Endodermal cell (in vitro differentiated cells): ENCODE results near the gene UTP15. TPM values are rescaled to one million over a fixed set of nuclear protein-coding genes. Genes with fewer than 3 reads are reported as not detected.

ENCODE experiments used
- DNase-seq: peaks from one replicate; pipeline ENCODE4 v3.0.0-alpha.2; 2017
- H3K27ac ChIP-seq: 2 replicates; pipeline ENCODE4 v1.5.1; 2013; ENCODE audit warnings: mild to moderate bottlenecking, low read depth, low read length, moderate library complexity
- H3K27me3 ChIP-seq: 2 replicates; pipeline ENCODE4 v1.6.1; 2013; ENCODE audit warnings: mild to moderate bottlenecking, low read length, moderate library complexity; ENCODE audit not compliant: insufficient read depth, control insufficient read depth, poor library complexity, severe bottlenecking
- H3K36me3 ChIP-seq: 2 replicates; pipeline ENCODE4 v1.7.0; 2013; ENCODE audit warnings: mild to moderate bottlenecking, low read length, moderate library complexity; ENCODE audit not compliant: control insufficient read depth, insufficient read depth
- H3K4me1 ChIP-seq: one replicate; pipeline ENCODE4 v1.7.0; 2013; ENCODE audit warnings: low read length; ENCODE audit not compliant: control insufficient read depth, insufficient read depth
- H3K4me3 ChIP-seq: 2 replicates; pipeline ENCODE4 v1.5.1; 2013; ENCODE audit warnings: mild to moderate bottlenecking, low read length, moderate library complexity
- H3K9ac ChIP-seq: 2 replicates; pipeline ENCODE4 v1.6.1; 2013; ENCODE audit warnings: mild to moderate bottlenecking, low read length, moderate library complexity; ENCODE audit not compliant: poor library complexity, severe bottlenecking; ENCODE audit errors: extremely low read depth
- H3K9me3 ChIP-seq: 2 replicates; pipeline ENCODE4 v1.6.1; 2013; ENCODE audit warnings: mild to moderate bottlenecking, low read length, moderate library complexity; ENCODE audit not compliant: control insufficient read depth
- H3K27ac Mint-ChIP-seq: 2 replicates; pipeline ENCODE4 v1.8.0; 2020; ENCODE audit warnings: mixed read lengths
- H3K27me3 Mint-ChIP-seq: 2 replicates; pipeline ENCODE4 v1.8.0; 2021; ENCODE audit warnings: mild to moderate bottlenecking, mixed read lengths; ENCODE audit not compliant: insufficient read depth
- H3K36me3 Mint-ChIP-seq: 2 replicates; pipeline ENCODE4 v1.8.0; 2020; ENCODE audit warnings: low read depth, mixed read lengths
- H3K4me1 Mint-ChIP-seq: 2 replicates; pipeline ENCODE4 v1.8.0; 2020; ENCODE audit warnings: mixed read lengths
- H3K4me3 Mint-ChIP-seq: 2 replicates; pipeline ENCODE4 v1.8.0; 2020; ENCODE audit warnings: mild to moderate bottlenecking, moderate library complexity, mixed read lengths
- H3K9me3 Mint-ChIP-seq: 2 replicates; pipeline ENCODE4 v1.8.0; 2020; ENCODE audit warnings: mild to moderate bottlenecking, mixed read lengths
- CTCF ChIP-seq: fragments of 200-600 bp; sonication (generic); conservative IDR thresholded peaks from 2 replicates; pipeline ENCODE4 v1.5.0; 2021; ENCODE audit warnings: antibody characterized with exemption, mild to moderate bottlenecking
- WGBS, 2 experiments: methylation state at CpG; one replicate each; pipeline versions ENCODE4 v1.1.5 to v1.1.7; 2013; ENCODE audit warnings: missing lambda C conversion rate in 2 of 2, mixed read lengths in 1 of 2; ENCODE audit not compliant: insufficient coverage in 1 of 2, insufficient read length in 1 of 2; 5-methylcytosine and 5-hydroxymethylcytosine counted together
- total RNA-seq, 2 donors: library from RNA; stranded (reverse); fragmentation: NEBNext Ultra II Directional in 1 of 2; extraction: Animal tissue kit (Norgen Biotek cat#: 25700) in 1 of 2; gene quantifications; 2 replicates in 1 of 2; 3 replicates in 1 of 2; pipeline ENCODE4 v1.2.1, GENCODE V29; 2021

Gene UTP15
- total RNA-seq, 2 donors from 2014 or later: 24.7 to 28.3 TPM

DNA sequence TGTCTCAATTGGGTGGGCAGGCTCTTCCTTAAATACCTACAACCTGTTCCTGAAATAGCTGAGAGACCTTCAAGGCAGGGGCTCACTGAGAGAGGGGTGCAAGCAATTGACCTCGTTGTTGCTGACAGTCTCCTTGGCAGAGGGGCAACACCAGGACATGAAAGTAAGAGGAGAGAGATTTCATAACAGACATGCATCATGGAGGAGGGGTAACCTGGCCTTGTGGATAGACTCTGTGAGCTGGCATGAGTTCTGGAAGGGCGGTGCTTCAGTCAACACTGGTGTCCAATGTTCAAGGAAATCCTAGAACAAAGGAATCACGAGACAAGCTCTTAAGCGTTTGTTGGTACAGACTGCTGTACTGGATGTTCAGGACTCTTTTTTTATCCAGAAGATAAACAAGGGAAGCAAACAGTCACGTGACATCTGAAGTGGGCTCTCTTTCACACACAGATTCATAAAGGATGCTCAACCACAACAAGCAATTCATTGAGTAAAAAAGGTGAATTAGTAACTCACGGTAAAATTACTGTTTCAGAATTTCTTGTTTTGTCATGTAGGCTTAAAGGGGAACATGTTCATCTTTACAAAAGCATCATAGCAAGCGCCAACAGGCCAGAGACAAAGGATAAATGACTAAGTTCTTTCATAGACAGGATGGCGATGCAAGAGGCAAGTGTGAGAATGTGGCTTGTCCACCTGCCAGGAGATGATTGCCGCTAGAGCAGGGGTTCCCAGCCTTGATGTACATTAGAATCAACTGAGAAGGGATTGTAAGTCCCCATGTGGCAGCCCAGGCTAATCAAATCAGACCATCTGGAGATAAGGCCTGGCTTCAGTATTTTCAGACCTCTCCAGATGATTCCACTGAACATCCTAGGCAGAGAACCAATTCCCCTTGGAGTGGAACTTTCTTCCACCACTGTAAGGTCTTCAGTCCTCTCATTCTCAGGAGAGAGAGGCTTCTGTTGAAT lies 20.8 kb upstream of the UTP15 start:
- H3K9ac ChIP-seq: no peak overlapping the region
- Mint-ChIP-seq H3K4me1 (no peaks in the 10 kb centered on the region), H3K4me3 (no peak overlapping the region), H3K27ac (no peak overlapping the region), H3K9me3 (no peaks in the 10 kb centered on the region), H3K27me3 (peaks cover 6% of the 10 kb centered on the region), H3K36me3 (no peaks in the 10 kb centered on the region)
- H3K27me3 ChIP-seq: no peaks in the 10 kb centered on the region
- no peak for TF ChIP-seq CTCF
- no peaks in the 10 kb centered on the region for H3K36me3 ChIP-seq
- H3K4me3 ChIP-seq: no peak overlapping the region
- DNase-seq: no peak
- no peaks in the 10 kb centered on the region for H3K9me3 ChIP-seq
- WGBS, 2 experiments: 93 to 95% methylated on average over 8 to 9 of the region's 9 CpGs
- no peaks in the 10 kb centered on the region for H3K4me1 ChIP-seq
- no peak overlapping the region for H3K27ac ChIP-seq

- Histone ChIP-seq H3K27me3 (no peaks in the 10 kb centered on the region), H3K9ac (no peak overlapping the region), H3K4me1 (no peaks in the 10 kb centered on the region), H3K27ac (no peak overlapping the region), H3K36me3 (no peaks in the 10 kb centered on the region), H3K9me3 (no peaks in the 10 kb centered on the region), H3K4me3 (no peak overlapping the region)
- WGBS, 2 experiments: 94% methylated on average over 1 of the region's 1 CpG; no CpG with 5 or more reads in 1 of the 2 experiments
- H3K27me3 Mint-ChIP-seq: peaks cover 9% of the 10 kb centered on the region
- no peak for DNase-seq
- H3K4me3 Mint-ChIP-seq: no peak overlapping the region
- H3K27ac Mint-ChIP-seq: no peak overlapping the region
- no peak for TF ChIP-seq CTCF
- H3K4me1 Mint-ChIP-seq: no peaks in the 10 kb centered on the region
- no peaks in the 10 kb centered on the region for H3K9me3 Mint-ChIP-seq
- no peaks in the 10 kb centered on the region for H3K36me3 Mint-ChIP-seq
Observed at GRCh38 chr5:73545403-73545779, 20.2 kb upstream of the UTP15 start.

GRCh38 chr5:73550016-73550415 lies 15.5 kb upstream of the UTP15 start:
- no peak for TF ChIP-seq CTCF
- no peaks in the 10 kb centered on the region for H3K9me3 Mint-ChIP-seq
- Histone ChIP-seq H3K4me1 (no peaks in the 10 kb centered on the region), H3K4me3 (no peak overlapping the region), H3K9ac (no peak overlapping the region), H3K36me3 (peaks cover 14% of the 10 kb centered on the region), H3K9me3 (no peaks in the 10 kb centered on the region), H3K27ac (no peak overlapping the region), H3K27me3 (no peaks in the 10 kb centered on the region)
- H3K4me3 Mint-ChIP-seq: no peak overlapping the region
- no peaks in the 10 kb centered on the region for H3K4me1 Mint-ChIP-seq
- peaks cover 2% of the 10 kb centered on the region for H3K36me3 Mint-ChIP-seq
- 94% methylated on average over 1 of the region's 1 CpG; no CpG with 5 or more reads in 1 of the 2 experiments for WGBS, 2 experiments
- DNase-seq: no peak
- H3K27ac Mint-ChIP-seq: no peak overlapping the region
- H3K27me3 Mint-ChIP-seq: peaks cover 6% of the 10 kb centered on the region
